Measurements from ENCODE around the gene CACNB4.

GRCh38 chr2:151826737-151827157 lies 272.1 kb downstream of the CACNB4 start:
- no peak for TF ChIP-seq NFRKB (IDR thresholded peaks at IDR 0.05)
- no peak for TF ChIP-seq ZNF384 (IDR thresholded peaks at IDR 0.05)
- no peak for TF ChIP-seq BHLHE40 (IDR thresholded peaks at IDR 0.05; ENCODE audit: borderline replicate concordance)
- no peak for TF ChIP-seq FOXA1 (IDR thresholded peaks at IDR 0.05)
- no peak for TF ChIP-seq HDGF (IDR thresholded peaks at IDR 0.05; ENCODE audit: borderline replicate concordance)
- no peak for TF ChIP-seq CTBP1 (IDR thresholded peaks at IDR 0.05; ENCODE audit: borderline replicate concordance)
- TF ChIP-seq SP1 (IDR thresholded peaks at IDR 0.05), result no peak
- no peak for TF ChIP-seq PKNOX1 (IDR thresholded peaks at IDR 0.05)
- TF ChIP-seq LEF1 (IDR thresholded peaks at IDR 0.05; ENCODE audit: borderline replicate concordance), result no peak
- no peak for TF ChIP-seq TARDBP (IDR thresholded peaks at IDR 0.05)
- TF ChIP-seq ELF4 (IDR thresholded peaks at IDR 0.05), result no peak
- TF ChIP-seq SUZ12 (IDR thresholded peaks at IDR 0.05), result no peak
- no peak for TF ChIP-seq FOXM1 (IDR thresholded peaks at IDR 0.05; ENCODE audit: borderline replicate concordance)

Measured in HEK293T (cell line).